ENCODE data around the gene AVEN.

DNA sequence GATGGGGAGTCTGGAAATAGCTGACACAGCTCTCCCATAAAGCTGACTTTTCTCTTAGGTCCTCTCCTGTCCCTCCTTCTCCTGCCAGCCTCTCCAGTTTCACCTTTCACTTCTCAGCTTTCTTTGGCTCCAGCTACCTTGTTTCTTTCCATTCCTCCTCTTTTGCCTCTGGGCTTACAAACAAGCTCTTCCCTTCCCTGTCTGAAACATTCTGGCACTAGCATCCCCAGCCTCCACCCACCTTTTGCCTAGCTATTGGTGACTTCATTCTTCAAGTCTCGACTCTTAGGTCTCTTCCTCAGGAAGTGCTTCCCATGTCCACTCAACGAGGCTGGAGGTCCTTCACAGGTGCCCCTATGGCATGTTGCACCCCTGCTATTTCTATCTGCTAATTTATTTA lies 20.5 kb upstream of the AVEN start:
- TF ChIP-seq GATA2 (IDR thresholded peaks at IDR 0.05; ENCODE audit: low read depth, low read length) (no peak), GATA3 (IDR thresholded peaks at IDR 0.05; ENCODE audit: low read depth, low read length) (no peak)
